Keratinocyte (primary cell): Measurements from ENCODE around the gene MFSD1. TPM values are rescaled to one million over a fixed set of nuclear protein-coding genes. Genes with fewer than 3 reads are reported as not detected.

Experiments used
- DNase-seq: peaks from one replicate; pipeline ENCODE4 v3.0.0-alpha.2; 2011; ENCODE audit warnings: low read depth, missing footprints, low spot score
- FAIRE-seq: peaks from 2 replicates; lab custom pipeline; 2011; peaks lifted over from hg19 to GRCh38; lab: Jason Lieb, UNC
- H2AFZ ChIP-seq: 2 replicates; pipeline ENCODE4 v1.6.0; 2012; ENCODE audit warnings: low read length, control low read depth, inconsistent platforms; ENCODE audit not compliant: control insufficient read depth
- H3K27ac ChIP-seq: 2 replicates; pipeline ENCODE4 v1.5.1; 2011; ENCODE audit warnings: low read length; ENCODE audit not compliant: control insufficient read depth, insufficient read depth
- H3K27me3 ChIP-seq: 3 replicates; pipeline ENCODE4 v1.6.0; 2011; ENCODE audit warnings: low read length; ENCODE audit not compliant: control insufficient read depth, insufficient read depth; ENCODE audit errors: extremely low read depth
- H3K36me3 ChIP-seq, 2 experiments: 2 replicates in 1 of 2; 3 replicates in 1 of 2; pipeline ENCODE4 v1.5.1; 2011; ENCODE audit warnings: low read length in 2 of 2, mild to moderate bottlenecking in 1 of 2; ENCODE audit not compliant: control insufficient read depth in 2 of 2, insufficient read depth in 2 of 2; ENCODE audit errors: extremely low read depth in 1 of 2
- H3K4me1 ChIP-seq: 3 replicates; pipeline ENCODE4 v1.5.1; 2011; ENCODE audit warnings: low read length; ENCODE audit not compliant: control insufficient read depth, insufficient read depth; ENCODE audit errors: extremely low read depth
- H3K4me2 ChIP-seq: 3 replicates; pipeline ENCODE4 v1.6.0; 2011; ENCODE audit warnings: low read depth, low read length; ENCODE audit not compliant: control insufficient read depth, insufficient read depth; ENCODE audit errors: extremely low read depth
- H3K4me3 ChIP-seq, 3 experiments: fragments of 200-600 bp in 1 of 3; sonication (generic) in 1 of 3; 2 replicates in 2 of 3; 3 replicates in 1 of 3; pipeline ENCODE4 v1.5.1; 2011 to 2016; ENCODE audit warnings: low read length in 3 of 3, mild to moderate bottlenecking in 3 of 3, control low read depth in 2 of 3, inconsistent platforms in 1 of 3, low read depth in 1 of 3, mixed read lengths in 1 of 3, mixed run types in 1 of 3, moderate library complexity in 1 of 3; ENCODE audit not compliant: control insufficient read depth in 2 of 3, insufficient read depth in 2 of 3; ENCODE audit errors: extremely low read depth in 1 of 3
- H3K79me2 ChIP-seq: 2 replicates; pipeline ENCODE4 v1.6.0; 2012; ENCODE audit warnings: low read length; ENCODE audit not compliant: control insufficient read depth, insufficient read depth
- H3K9ac ChIP-seq: 3 replicates; pipeline ENCODE4 v1.6.0; 2011; ENCODE audit warnings: low read length; ENCODE audit not compliant: control insufficient read depth, insufficient read depth; ENCODE audit errors: extremely low read depth
- H3K9me1 ChIP-seq: 3 replicates; pipeline ENCODE4 v1.6.0; 2011; ENCODE audit warnings: low read length; ENCODE audit not compliant: control insufficient read depth, insufficient read depth; ENCODE audit errors: extremely low read depth
- H3K9me3 ChIP-seq: 2 replicates; pipeline ENCODE4 v1.5.1; 2012; ENCODE audit warnings: low read depth, low read length; ENCODE audit not compliant: control insufficient read depth
- H4K20me1 ChIP-seq: 3 replicates; pipeline ENCODE4 v1.6.0; 2011; ENCODE audit warnings: low read length; ENCODE audit not compliant: control insufficient read depth, insufficient read depth; ENCODE audit errors: extremely low read depth
- CTCF ChIP-seq, 3 experiments: IDR thresholded peaks in 1 of 3; conservative IDR thresholded peaks in 1 of 3; optimal IDR thresholded peaks in 1 of 3; 2 replicates in 2 of 3; 3 replicates in 1 of 3; pipeline versions ENCODE3 to v1.5.1; 2011; ENCODE audit warnings: low read length in 3 of 3, mild to moderate bottlenecking in 3 of 3, moderate library complexity in 2 of 3, control low read depth in 1 of 3, inconsistent platforms in 1 of 3; ENCODE audit not compliant: insufficient read depth in 2 of 3; ENCODE audit errors: extremely low read depth in 1 of 3
- EZH2 ChIP-seq: IDR thresholded peaks from one replicate; pipeline ENCODE4 v1.6.1; 2012; ENCODE audit warnings: inconsistent platforms, mild to moderate bottlenecking, low read length, moderate library complexity
- dilution Hi-C: fragments of 300-500 bp; cut with MboI; formaldehyde crosslinking; loops from one replicate; pipeline ENCODE4 v1.7.0; 2020; ENCODE audit warnings: low sequenced_read_pairs; ENCODE audit not compliant: extremely low pct_ligation_motif_present
- polyA plus RNA-seq, 5 experiments: library from polyadenylated mRNA; depleted of rRNA in 3 of 5; stranded (reverse) in 3 of 5; stranded (forward) in 1 of 5; unstranded in 1 of 5; fragments of >200 nt; gene quantifications; 1 replicate in 1 of 5; 2 replicates in 3 of 5; 3 replicates in 1 of 5; pipeline versions ENCODE4 v1.2.1 to v1.2.3, GENCODE V29; 2011 to 2012; ENCODE audit warnings: missing spikeins in 2 of 5, low read depth in 1 of 5, low replicate concordance in 1 of 5

The MFSD1 gene
- polyA plus RNA-seq, 1 donor (not counting 4 experiments of a cell fraction or from before 2014, with no cell fraction given): 49.8 TPM

- dilution Hi-C loops: no loop called here
- Histone ChIP-seq H3K4me1 (no peaks in the 10 kb centered on the region), H3K27ac (no peak overlapping the region), H4K20me1 (no peaks in the 10 kb centered on the region), H3K9me1 (no peaks in the 10 kb centered on the region), H3K4me2 (no peak overlapping the region), H3K36me3 (no peaks in the 10 kb centered on the region), H3K79me2 (no peaks in the 10 kb centered on the region), H3K9me3 (no peaks in the 10 kb centered on the region), H3K9ac (no peak overlapping the region), H3K27me3 (peaks cover 3% of the 10 kb centered on the region), H3K4me3 (no peak overlapping the region), H2AFZ (no peak overlapping the region)
- TF ChIP-seq CTCF (optimal IDR thresholded peaks at IDR 0.05 in 1 of 3, IDR thresholded peaks at IDR 0.05 in 1 of 3, conservative IDR thresholded peaks at IDR 0.05 in 1 of 3; ENCODE audit: extremely low read depth in 1 of 3, insufficient read depth in 2 of 3, low read length in 3 of 3) (no peak), EZH2 (no peak)
- no peak for DNase-seq
- no peak for FAIRE-seq
Measured at GRCh38 chr3:158847452-158847821, 45.6 kb downstream of the MFSD1 start.

GRCh38 chr3:158847885-158848284, 46.0 kb downstream of the MFSD1 start:
- H4K20me1 ChIP-seq: no peaks in the 10 kb centered on the region
- H3K4me1 ChIP-seq: no peaks in the 10 kb centered on the region
- H2AFZ ChIP-seq: no peak overlapping the region
- FAIRE-seq (no peak), DNase-seq (no peak)
- no peak overlapping the region for H3K4me3 ChIP-seq
- H3K9ac ChIP-seq: no peak overlapping the region
- H3K36me3 ChIP-seq: no peaks in the 10 kb centered on the region
- H3K79me2 ChIP-seq: no peaks in the 10 kb centered on the region
- H3K9me3 ChIP-seq: no peaks in the 10 kb centered on the region
- peaks cover 3% of the 10 kb centered on the region for H3K27me3 ChIP-seq
- no peaks in the 10 kb centered on the region for H3K9me1 ChIP-seq
- H3K4me2 ChIP-seq: no peak overlapping the region
- dilution Hi-C loops: no loop called here
- TF ChIP-seq CTCF (optimal IDR thresholded peaks at IDR 0.05 in 1 of 3, IDR thresholded peaks at IDR 0.05 in 1 of 3, conservative IDR thresholded peaks at IDR 0.05 in 1 of 3; ENCODE audit: extremely low read depth in 1 of 3, insufficient read depth in 2 of 3, low read length in 3 of 3): no peak
- no peak for TF ChIP-seq EZH2
- no peak overlapping the region for H3K27ac ChIP-seq
